Ectodermal cell (in vitro differentiated cells): ENCODE measurements around the gene TAC1.
"Not testable (repeated sequence)": the region's sequence is repeated elsewhere in the genome, so short reads cannot be mapped to it uniquely, and the experiment has no call there.

Experiments used
- H3K27ac ChIP-seq: 2 replicates; pipeline ENCODE4 v1.7.0; 2013; ENCODE audit warnings: mild to moderate bottlenecking, low read depth, low read length; ENCODE audit not compliant: insufficient read depth, poor library complexity, severe bottlenecking
- H3K27me3 ChIP-seq: 2 replicates; pipeline ENCODE4 v1.7.0; 2013; ENCODE audit warnings: mild to moderate bottlenecking, low read length; ENCODE audit not compliant: insufficient read depth, control insufficient read depth, poor library complexity, severe bottlenecking
- H3K36me3 ChIP-seq: one replicate; pipeline ENCODE4 v1.7.0; 2013; ENCODE audit warnings: low read length; ENCODE audit not compliant: control insufficient read depth, insufficient read depth
- H3K4me1 ChIP-seq: one replicate; pipeline ENCODE4 v1.7.0; 2013; ENCODE audit warnings: low read length; ENCODE audit not compliant: control insufficient read depth, insufficient read depth
- H3K4me3 ChIP-seq: 2 replicates; pipeline ENCODE4 v1.7.0; 2013; ENCODE audit warnings: low read depth, low read length, control low read depth; ENCODE audit not compliant: insufficient read depth
- H3K9me3 ChIP-seq: 2 replicates; pipeline ENCODE4 v1.7.0; 2013; ENCODE audit warnings: mild to moderate bottlenecking, low read length, moderate library complexity; ENCODE audit not compliant: control insufficient read depth
- WGBS, 2 experiments: methylation state at CpG; one replicate each; pipeline ENCODE4 v1.1.7; 2013; ENCODE audit warnings: missing lambda C conversion rate in 2 of 2; 5-methylcytosine and 5-hydroxymethylcytosine counted together

TAC1 gene

DNA sequence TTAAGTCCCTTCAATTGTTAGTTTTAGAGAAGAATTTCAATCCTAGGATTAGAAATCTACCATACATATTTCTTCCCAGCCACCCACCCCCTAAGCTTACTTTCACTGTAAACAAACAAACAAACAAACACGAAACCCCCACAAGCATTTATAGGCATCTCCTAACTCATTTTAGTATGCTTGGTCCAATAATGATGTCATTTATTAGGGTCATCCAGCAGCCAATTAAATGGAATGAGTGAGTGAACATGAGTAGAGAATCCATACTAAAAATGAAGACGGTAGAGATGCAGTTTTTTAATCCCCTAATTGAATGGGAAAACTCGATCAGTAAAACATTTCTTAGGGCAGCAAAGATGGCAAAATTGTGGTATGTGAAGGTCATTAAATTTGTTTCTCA lies 3.2 kb downstream of the TAC1 start:
- 82 to 91% methylated on average over 3 of the region's 3 CpGs for WGBS, 2 experiments

DNA sequence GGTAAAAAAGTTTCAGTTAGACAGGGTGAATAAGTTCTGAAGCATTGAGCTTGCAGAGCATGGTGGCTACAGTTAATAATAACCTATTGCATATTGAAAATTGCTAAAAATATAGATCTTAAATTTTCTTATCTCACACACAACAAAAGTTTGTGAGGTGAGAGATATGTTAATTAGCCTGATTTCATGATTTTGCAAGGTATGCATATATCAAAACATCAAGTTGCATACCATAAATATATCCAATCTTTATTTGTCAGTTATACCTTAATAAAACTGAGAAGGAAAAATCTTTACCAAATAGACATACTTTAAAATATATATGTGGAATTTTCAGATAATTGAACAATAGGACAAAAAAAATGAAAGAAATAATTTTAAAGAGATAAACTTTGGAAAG lies 16.6 kb downstream of the TAC1 start:
- H3K4me1 ChIP-seq = no peaks in the 10 kb centered on the region
- H3K4me3 ChIP-seq = no peak overlapping the region
- no peaks in the 10 kb centered on the region for H3K9me3 ChIP-seq
- H3K27me3 ChIP-seq = no peaks in the 10 kb centered on the region
- no peaks in the 10 kb centered on the region for H3K36me3 ChIP-seq
- no peak overlapping the region for H3K27ac ChIP-seq

More for the DNA sequence above, 3.2 kb downstream of the TAC1 start:
- no peaks in the 10 kb centered on the region for H3K36me3 ChIP-seq
- no peak overlapping the region for H3K4me3 ChIP-seq
- H3K4me1 ChIP-seq = peaks cover 5% of the 10 kb centered on the region
- H3K9me3 ChIP-seq = no peaks in the 10 kb centered on the region
- H3K27ac ChIP-seq = no peak overlapping the region
- peaks cover 73% of the 10 kb centered on the region for H3K27me3 ChIP-seq

DNA sequence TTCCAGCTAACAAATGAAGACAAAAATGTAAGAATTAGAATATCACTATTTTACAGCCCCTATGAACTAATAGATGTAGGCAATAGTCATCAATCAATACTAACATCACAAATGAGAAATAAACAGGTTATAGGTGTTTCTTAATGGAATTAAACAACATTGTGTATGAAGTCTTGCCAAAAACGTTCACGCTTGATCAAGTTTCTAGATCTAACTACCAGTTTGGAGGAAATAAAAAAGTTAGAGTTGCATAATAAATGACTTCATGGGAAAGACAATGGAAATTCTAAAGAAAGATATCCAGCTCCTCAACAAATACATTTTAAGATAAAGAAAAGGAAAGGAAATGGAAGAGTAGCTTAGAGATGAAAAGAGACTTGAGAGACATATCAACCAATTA lies 19.7 kb downstream of the TAC1 start:
- Histone ChIP-seq H3K36me3 (no peaks in the 10 kb centered on the region), H3K4me1 (no peaks in the 10 kb centered on the region), H3K27me3 (no peaks in the 10 kb centered on the region), H3K27ac (no peak overlapping the region), H3K4me3 (no peak overlapping the region), H3K9me3 (no peaks in the 10 kb centered on the region)
- 79 to 100% methylated on average over 2 of the region's 2 CpGs for WGBS, 2 experiments

DNA sequence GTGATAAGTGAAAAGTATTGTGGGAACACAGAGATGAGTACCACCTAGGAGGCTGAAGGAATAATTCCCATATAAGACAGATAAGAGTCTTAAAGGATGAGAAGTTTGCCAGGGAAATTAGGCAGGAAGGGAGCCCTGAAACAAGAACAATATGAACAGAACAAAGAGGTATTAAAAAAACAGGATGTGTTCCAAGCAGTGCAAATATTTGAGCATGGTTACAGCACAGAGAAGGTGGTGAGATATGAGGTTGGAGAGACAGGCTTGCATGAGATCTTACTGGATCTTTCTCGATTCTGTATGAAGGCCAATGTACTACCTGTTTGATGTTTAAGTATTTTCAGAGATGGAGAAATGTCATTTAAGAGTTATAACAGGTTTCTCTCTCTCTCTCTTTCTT lies 20.3 kb downstream of the TAC1 start:
- no peaks in the 10 kb centered on the region for H3K9me3 ChIP-seq
- H3K27me3 ChIP-seq = no peaks in the 10 kb centered on the region
- no peak overlapping the region for H3K27ac ChIP-seq
- no peaks in the 10 kb centered on the region for H3K36me3 ChIP-seq
- WGBS, 2 experiments = 84 to 100% methylated on average over 1 of the region's 1 CpG
- no peak overlapping the region for H3K4me3 ChIP-seq
- H3K4me1 ChIP-seq = no peaks in the 10 kb centered on the region

DNA sequence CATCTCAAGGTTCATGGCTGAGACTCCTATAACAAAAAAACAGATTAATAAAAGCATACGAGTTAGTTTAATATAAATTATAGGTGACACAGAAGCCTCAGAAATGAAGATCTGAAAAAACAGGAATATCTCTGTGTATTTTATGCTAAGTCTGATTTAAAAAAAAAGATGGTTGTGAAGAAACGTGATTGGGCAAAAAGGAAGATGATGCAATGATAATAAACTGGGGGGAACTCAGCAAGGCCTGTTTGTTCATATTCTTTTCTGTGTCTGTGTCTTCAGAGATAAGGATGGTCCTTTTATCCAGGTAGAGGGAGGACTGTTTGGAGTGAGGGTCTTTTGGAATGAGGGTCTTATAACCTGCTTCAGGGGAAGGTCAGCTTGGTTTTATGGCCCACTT lies 25.9 kb downstream of the TAC1 start:
- 94% methylated on average over 2 of the region's 2 CpGs for WGBS, 2 experiments
- Histone ChIP-seq H3K27me3 (no peaks in the 10 kb centered on the region), H3K4me3 (no peak overlapping the region), H3K4me1 (no peaks in the 10 kb centered on the region), H3K36me3 (no peaks in the 10 kb centered on the region), H3K9me3 (no peaks in the 10 kb centered on the region), H3K27ac (no peak overlapping the region)

DNA sequence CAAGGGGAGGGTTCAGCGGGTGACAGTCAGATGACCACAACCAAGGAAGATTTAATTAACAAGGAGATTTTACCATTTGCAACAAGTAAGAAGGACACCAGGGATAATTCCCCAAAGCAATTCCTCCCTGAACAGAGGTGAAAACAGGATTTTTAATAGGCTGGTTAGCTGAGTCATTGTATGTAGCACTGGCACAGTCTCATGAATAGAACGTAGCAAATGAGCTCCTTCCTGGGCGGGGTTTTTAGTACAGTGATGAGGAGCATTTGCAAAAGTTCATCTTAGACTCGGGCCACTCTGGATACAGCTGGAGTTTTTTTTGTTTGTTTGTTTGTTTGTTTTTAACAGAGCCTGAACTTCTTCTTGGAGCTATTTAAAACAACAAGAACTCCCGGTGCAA lies 39.0 kb downstream of the TAC1 start:
- Histone ChIP-seq H3K27me3 (no peaks in the 10 kb centered on the region), H3K9me3 (no peaks in the 10 kb centered on the region), H3K4me1 (no peaks in the 10 kb centered on the region), H3K4me3 (no peak overlapping the region), H3K36me3 (no peaks in the 10 kb centered on the region), H3K27ac (no peak overlapping the region)
- 75 to 90% methylated on average over 4 to 5 of the region's 5 CpGs for WGBS, 2 experiments

DNA sequence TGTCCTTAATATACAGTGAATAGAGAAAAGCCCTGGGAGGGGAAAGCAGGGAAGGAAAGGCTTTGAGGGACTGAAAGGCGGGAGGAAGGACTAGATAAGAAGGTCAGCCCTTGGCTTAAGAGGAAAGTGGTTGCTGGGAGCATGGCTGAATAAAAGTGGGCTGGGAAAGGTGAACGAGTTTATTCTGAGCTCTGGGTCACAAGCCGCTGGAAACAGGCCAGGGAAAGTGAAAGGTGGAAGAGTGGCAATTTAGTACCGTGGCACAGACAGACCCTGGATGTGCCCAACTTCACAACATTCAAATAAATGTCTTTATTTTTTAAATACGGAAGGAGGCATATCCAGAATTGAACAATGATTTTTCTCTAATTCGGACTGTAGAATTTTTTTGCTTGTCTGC lies 39.7 kb downstream of the TAC1 start:
- Histone ChIP-seq H3K9me3 (no peaks in the 10 kb centered on the region), H3K27ac (no peak overlapping the region), H3K36me3 (no peaks in the 10 kb centered on the region), H3K4me3 (no peak overlapping the region), H3K4me1 (no peaks in the 10 kb centered on the region), H3K27me3 (no peaks in the 10 kb centered on the region)
- WGBS, 2 experiments = 77 to 83% methylated on average over 4 to 5 of the region's 6 CpGs

DNA sequence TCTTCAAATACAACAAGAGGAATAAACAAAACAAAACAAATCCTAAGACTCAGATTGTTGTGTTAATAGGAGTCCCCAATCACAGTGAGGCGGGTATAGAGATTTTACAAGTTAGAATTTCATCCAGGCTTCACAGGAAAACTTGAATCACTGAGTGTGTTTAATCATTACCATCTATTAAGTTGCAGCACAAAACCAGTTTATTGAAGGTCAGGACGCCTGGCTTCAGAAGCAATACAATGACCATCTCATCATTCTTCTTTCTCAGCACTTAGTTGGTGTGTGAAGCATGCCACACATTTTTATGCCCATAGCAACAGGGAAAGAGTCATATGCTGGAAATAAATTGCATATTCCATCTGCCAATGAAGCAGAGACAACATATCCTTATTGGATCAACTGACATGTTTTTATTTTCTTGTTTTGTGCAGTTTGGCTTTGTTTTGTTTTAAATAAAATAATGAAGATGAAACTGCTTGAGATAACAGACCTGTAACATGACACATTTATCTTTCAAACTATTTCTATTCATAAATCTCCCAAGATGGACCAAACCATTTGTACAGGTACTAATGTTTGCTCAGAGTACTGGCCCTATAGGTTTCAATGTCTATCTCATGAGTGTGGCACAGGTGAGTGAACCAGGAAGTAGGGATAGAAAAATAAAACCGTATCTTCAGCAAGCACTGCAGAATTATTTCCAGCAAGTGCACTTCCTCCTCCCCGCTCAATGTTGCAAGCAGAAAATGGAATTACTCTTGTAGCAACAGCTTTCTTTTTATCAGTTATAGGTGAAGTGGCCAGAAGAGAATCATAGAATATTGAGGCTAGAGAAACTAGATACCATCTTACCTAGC lies 40.4 kb downstream of the TAC1 start:
- Histone ChIP-seq H3K4me1 (no peaks in the 10 kb centered on the region), H3K4me3 (no peak overlapping the region), H3K27me3 (no peaks in the 10 kb centered on the region), H3K36me3 (no peaks in the 10 kb centered on the region), H3K9me3 (no peaks in the 10 kb centered on the region), H3K27ac (no peak overlapping the region)
- 87 to 94% methylated on average over 4 of the region's 4 CpGs for WGBS, 2 experiments

DNA sequence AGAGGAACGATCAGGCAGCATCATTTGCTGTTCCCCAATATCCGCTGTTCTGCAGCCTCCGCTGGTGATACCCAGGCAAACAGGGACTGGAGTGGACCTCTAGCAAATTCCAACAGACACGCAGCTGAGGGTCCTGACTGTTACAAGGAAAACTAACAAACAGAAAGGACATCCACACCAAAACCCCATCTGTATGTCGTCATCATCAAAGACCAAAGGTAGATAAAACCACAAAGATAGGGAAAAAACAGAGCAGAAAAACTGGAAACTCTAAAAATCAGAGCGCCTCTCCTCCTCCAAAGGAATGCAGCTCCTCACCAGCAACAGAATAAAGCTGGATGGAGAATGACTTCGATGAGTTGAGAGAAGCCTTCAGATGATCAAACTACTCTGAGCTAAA lies 54.5 kb downstream of the TAC1 start:
- not testable (repeated sequence) for H3K4me3 ChIP-seq, H3K36me3 ChIP-seq, H3K4me1 ChIP-seq, H3K27me3 ChIP-seq, H3K9me3 ChIP-seq, H3K27ac ChIP-seq
- WGBS, 2 experiments = 92 to 96% methylated on average over 5 to 7 of the region's 7 CpGs
